HEK293 (cell line): ENCODE results near the gene C2CD2.

Experiments used
- CTCF ChIA-PET: fragments of 350-600 bp; formaldehyde crosslinking; extraction: SDS; loops from one replicate; lab custom pipeline; 2021; ENCODE audit warnings: antibody characterized with exemption; lab: Yijun Ruan, JAX
- POLR2A ChIA-PET: fragments of 300-600 bp; formaldehyde crosslinking; extraction: SDS; loops from one replicate; lab custom pipeline; 2020; ENCODE audit warnings: antibody characterized with exemption, inconsistent platforms; lab: Yijun Ruan, JAX
- H3K27ac ChIP-seq: fragments of 200-500 bp; sonication (Bioruptor generic); 2 replicates; pipeline ENCODE4 v1.5.1; 2014; ENCODE audit warnings: low read depth, low read length, control low read depth, inconsistent platforms; ENCODE audit errors: extremely low read depth
- H3K36me3 ChIP-seq, 2 experiments: fragments of 200-500 bp in 1 of 2; sonication (Bioruptor generic) in 1 of 2; 1 replicate in 1 of 2; 2 replicates in 1 of 2; pipeline ENCODE4 v1.5.1; 2014 to 2017; ENCODE audit warnings: inconsistent platforms in 2 of 2, low read length in 2 of 2; ENCODE audit not compliant: control insufficient read depth in 2 of 2, insufficient read depth in 1 of 2
- H3K4me1 ChIP-seq: fragments of 200-500 bp; sonication (Bioruptor generic); 2 replicates; pipeline ENCODE4 v1.5.1; 2014; ENCODE audit warnings: mild to moderate bottlenecking, low read length, inconsistent platforms; ENCODE audit not compliant: control insufficient read depth, insufficient read depth
- H3K4me3 ChIP-seq: 2 replicates; pipeline ENCODE4 v1.5.1; 2011; ENCODE audit warnings: low read depth, mild to moderate bottlenecking, control low read depth, low read length, moderate library complexity
- H3K9me3 ChIP-seq: fragments of 200-500 bp; sonication (Bioruptor generic); 2 replicates; pipeline ENCODE4 v1.5.1; 2014; ENCODE audit warnings: low read depth, low read length, inconsistent platforms; ENCODE audit not compliant: control insufficient read depth, insufficient read depth
- AEBP2 ChIP-seq: fragments of 450-650 bp; formaldehyde crosslinking; IDR thresholded peaks from 2 replicates; pipeline ENCODE4 v1.5.1; 2016; ENCODE audit warnings: missing biosample characterization, missing genetic modification characterization, borderline replicate concordance
- BCL11A ChIP-seq: fragments of 450-650 bp; formaldehyde crosslinking; IDR thresholded peaks from 2 replicates; pipeline ENCODE4 v1.5.1; 2016; ENCODE audit warnings: low read depth, missing biosample characterization, missing genetic modification characterization
- BCL6B ChIP-seq: fragments of 450-650 bp; formaldehyde crosslinking; IDR thresholded peaks from 2 replicates; pipeline ENCODE4 v1.5.1; 2017; ENCODE audit warnings: missing biosample characterization, missing genetic modification characterization
- GLIS2 ChIP-seq: fragments of 450-650 bp; formaldehyde crosslinking; IDR thresholded peaks from 2 replicates; pipeline ENCODE4 v1.5.1; 2016; ENCODE audit warnings: missing biosample characterization, missing genetic modification characterization
- KLF10 ChIP-seq: fragments of 450-650 bp; IDR thresholded peaks from 2 replicates; pipeline ENCODE4 v1.5.1; 2018; ENCODE audit warnings: missing biosample characterization, mild to moderate bottlenecking, missing genetic modification characterization
- KLF17 ChIP-seq: fragments of 450-650 bp; formaldehyde crosslinking; IDR thresholded peaks from 2 replicates; pipeline ENCODE4 v1.5.1; 2016; ENCODE audit warnings: missing biosample characterization, missing genetic modification characterization
- MYNN ChIP-seq: fragments of 450-650 bp; formaldehyde crosslinking; IDR thresholded peaks from 2 replicates; pipeline ENCODE4 v1.5.1; 2016; ENCODE audit warnings: missing biosample characterization, missing genetic modification characterization, borderline replicate concordance
- SALL2 ChIP-seq: fragments of 450-650 bp; formaldehyde crosslinking; IDR thresholded peaks from 2 replicates; pipeline ENCODE4 v1.5.0; 2017; ENCODE audit warnings: missing biosample characterization, mild to moderate bottlenecking, missing genetic modification characterization, borderline replicate concordance
- SP3 ChIP-seq: fragments of 450-650 bp; formaldehyde crosslinking; IDR thresholded peaks from 2 replicates; pipeline ENCODE4 v1.5.1; 2016; ENCODE audit warnings: missing biosample characterization, missing genetic modification characterization
- ZBTB1 ChIP-seq: fragments of 450-650 bp; formaldehyde crosslinking; IDR thresholded peaks from 2 replicates; pipeline ENCODE4 v1.5.1; 2016; ENCODE audit warnings: missing biosample characterization, missing genetic modification characterization
- ZBTB20 ChIP-seq: fragments of 450-650 bp; formaldehyde crosslinking; IDR thresholded peaks from 2 replicates; pipeline ENCODE4 v1.5.1; 2016; ENCODE audit warnings: missing biosample characterization, missing genetic modification characterization
- ZBTB44 ChIP-seq: fragments of 450-650 bp; IDR thresholded peaks from 2 replicates; pipeline ENCODE4 v1.5.1; 2018; ENCODE audit warnings: missing biosample characterization, mild to moderate bottlenecking, missing genetic modification characterization
- ZEB2 ChIP-seq: fragments of 450-650 bp; formaldehyde crosslinking; IDR thresholded peaks from 2 replicates; pipeline ENCODE4 v1.5.1; 2016; ENCODE audit warnings: missing biosample characterization, missing genetic modification characterization
- ZNF121 ChIP-seq: fragments of 450-650 bp; formaldehyde crosslinking; IDR thresholded peaks from 2 replicates; pipeline ENCODE4 v1.5.1; 2016; ENCODE audit warnings: missing biosample characterization, missing genetic modification characterization
- ZNF24 ChIP-seq: fragments of 450-650 bp; formaldehyde crosslinking; IDR thresholded peaks from 2 replicates; pipeline ENCODE4 v1.5.1; 2016; ENCODE audit warnings: missing biosample characterization, missing genetic modification characterization
- ZNF292 ChIP-seq: fragments of 450-650 bp; formaldehyde crosslinking; IDR thresholded peaks from 2 replicates; pipeline ENCODE4 v1.5.1; 2016; ENCODE audit warnings: low read depth, missing biosample characterization, missing genetic modification characterization, borderline replicate concordance
- ZNF311 ChIP-seq: fragments of 450-650 bp; formaldehyde crosslinking; IDR thresholded peaks from 2 replicates; pipeline ENCODE4 v1.5.1; 2017; ENCODE audit warnings: missing biosample characterization, missing genetic modification characterization, borderline replicate concordance
- ZNF394 ChIP-seq: fragments of 450-650 bp; formaldehyde crosslinking; IDR thresholded peaks from 2 replicates; pipeline ENCODE4 v1.5.1; 2016; ENCODE audit warnings: missing biosample characterization, missing genetic modification characterization, mild to moderate bottlenecking, moderate library complexity, borderline replicate concordance
- ZNF48 ChIP-seq: fragments of 450-650 bp; formaldehyde crosslinking; IDR thresholded peaks from 2 replicates; pipeline ENCODE4 v1.5.1; 2016; ENCODE audit warnings: missing biosample characterization, missing genetic modification characterization
- ZNF561 ChIP-seq: fragments of 450-650 bp; IDR thresholded peaks from 2 replicates; pipeline ENCODE4 v1.5.1; 2018; ENCODE audit warnings: missing biosample characterization, missing genetic modification characterization, borderline replicate concordance
- ZNF585B ChIP-seq: fragments of 450-650 bp; formaldehyde crosslinking; IDR thresholded peaks from 2 replicates; pipeline ENCODE4 v1.5.1; 2016; ENCODE audit warnings: missing biosample characterization, missing genetic modification characterization
- ZNF660 ChIP-seq: fragments of 450-650 bp; IDR thresholded peaks from 2 replicates; pipeline ENCODE4 v1.5.1; 2018; ENCODE audit warnings: missing biosample characterization, mild to moderate bottlenecking, missing genetic modification characterization
- ZNF830 ChIP-seq: fragments of 450-650 bp; IDR thresholded peaks from 2 replicates; pipeline ENCODE4 v1.5.0; 2018; ENCODE audit warnings: missing biosample characterization, missing genetic modification characterization, low read depth, mild to moderate bottlenecking, moderate library complexity
- ZNF837 ChIP-seq: fragments of 450-650 bp; formaldehyde crosslinking; IDR thresholded peaks from 2 replicates; pipeline ENCODE4 v1.5.1; 2016; ENCODE audit warnings: missing biosample characterization, missing genetic modification characterization
- ZSCAN18 ChIP-seq: fragments of 450-650 bp; formaldehyde crosslinking; IDR thresholded peaks from 2 replicates; pipeline ENCODE4 v1.5.1; 2016; ENCODE audit warnings: missing biosample characterization, missing genetic modification characterization
- ZSCAN5A ChIP-seq: fragments of 450-650 bp; formaldehyde crosslinking; IDR thresholded peaks from 2 replicates; pipeline ENCODE4 v1.5.1; 2016; ENCODE audit warnings: missing biosample characterization, missing genetic modification characterization

C2CD2 gene

GRCh38 chr21:41929248-41929647 is 24.6 kb downstream of the C2CD2 start (continued):
- TF ChIP-seq ZNF311 (tag by site-specific recombination) (no peak), GLIS2 (tag by site-specific recombination) (no peak)
- TF ChIP-seq, all 188 proteins: peak for 0

- Histone ChIP-seq H3K27ac (no peak overlapping the region), H3K4me3 (no peak overlapping the region), H3K4me1 (no peaks in the 10 kb centered on the region), H3K36me3 (no peaks in the 10 kb centered on the region), H3K9me3 (no peaks in the 10 kb centered on the region)
- TF ChIP-seq ZNF830 (tag by site-specific recombination), result no peak
- TF ChIP-seq ZNF48 (tag by site-specific recombination), result no peak
- TF ChIP-seq MYNN, result no peak
- TF ChIP-seq ZSCAN18, result no peak
- no peak for TF ChIP-seq ZNF561 (tag by site-specific recombination)
- no peak for TF ChIP-seq ZNF660 (tag by site-specific recombination)
- no peak for TF ChIP-seq ZNF837 (tag by site-specific recombination)
- TF ChIP-seq ZSCAN5A (tag by site-specific recombination), result no peak
- no peak for TF ChIP-seq ZNF585B
- TF ChIP-seq AEBP2, result no peak
- TF ChIP-seq ZNF394, result no peak
- TF ChIP-seq BCL11A (tag by site-specific recombination), result no peak
- no peak for TF ChIP-seq ZBTB20 (tag by site-specific recombination)
- TF ChIP-seq ZBTB44, result no peak
- TF ChIP-seq ZNF24 (tag by site-specific recombination), result no peak
- TF ChIP-seq ZBTB1 (tag by site-specific recombination), result no peak
- POLR2A ChIA-PET, result interaction anchor here (0.7 kb wide), 1 partner anchor 94 kb away, joined by 5 read pairs; no protein-coding TSS in a partner anchor
- CTCF ChIA-PET, result no interaction called here
These were observed 25.1 kb downstream of the C2CD2 start for GRCh38 chr21:41928621-41929220.

GRCh38 chr21:41927727-41928409 is 25.9 kb downstream of the C2CD2 start:
- ChIA-PET CTCF (no interaction called here), POLR2A (no interaction called here)
- no peaks in the 10 kb centered on the region for H3K36me3 ChIP-seq
- H3K4me1 ChIP-seq, result no peaks in the 10 kb centered on the region
- no peak overlapping the region for H3K27ac ChIP-seq
- no peaks in the 10 kb centered on the region for H3K9me3 ChIP-seq
- no peak overlapping the region for H3K4me3 ChIP-seq
- no peak for TF ChIP-seq ZNF292
- no peak for TF ChIP-seq ZEB2 (tag by site-specific recombination)
- no peak for TF ChIP-seq SALL2
- TF ChIP-seq KLF10 (tag by site-specific recombination), result no peak
- TF ChIP-seq ZNF121 (tag by site-specific recombination), result no peak
- no peak for TF ChIP-seq KLF17
- TF ChIP-seq SP3 (tag by site-specific recombination), result no peak
- no peak for TF ChIP-seq BCL6B (tag by site-specific recombination)
